GM19025 (cell line): Measurements from ENCODE around the gene GPR160.

Source experiments
- ATAC-seq: cut with Tn5 transposase; IDR thresholded peaks from one replicate; pipeline ENCODE4 v1.9.1; 2021; ENCODE audit warnings: mild to moderate bottlenecking, low read depth, moderate library complexity; ENCODE audit not compliant: unreplicated experiment

The GPR160 gene

GRCh38 chr3:170024581-170024980 is 13.2 kb upstream of the GPR160 start:
- no peak for ATAC-seq

GRCh38 chr3:170027233-170028102 is 10.3 kb upstream of the GPR160 start:
- ATAC-seq, result no peak

- no peak for ATAC-seq
Measured at GRCh38 chr3:170033489-170033888, 4.3 kb upstream of the GPR160 start.

GRCh38 chr3:170038434-170039110 is 777 bp downstream of the GPR160 start:
- no peak for ATAC-seq

- ATAC-seq, result no peak
Measured at GRCh38 chr3:170040418-170040817, 2.6 kb downstream of the GPR160 start.

GRCh38 chr3:170043506-170043905 is 5.7 kb downstream of the GPR160 start:
- no peak for ATAC-seq

GRCh38 chr3:170044271-170044670 is 6.5 kb downstream of the GPR160 start:
- ATAC-seq, result no peak

GRCh38 chr3:170044795-170045244 is 7.0 kb downstream of the GPR160 start:
- peak; percentile 67 for ATAC-seq

- ATAC-seq, result no peak
Measured at GRCh38 chr3:170046269-170047132, 8.7 kb downstream of the GPR160 start.

GRCh38 chr3:170047133-170047404 is 9.3 kb downstream of the GPR160 start:
- ATAC-seq, result no peak

- no peak for ATAC-seq
Measured at GRCh38 chr3:170049146-170050000, 11.6 kb downstream of the GPR160 start.

- no peak for ATAC-seq
Measured at GRCh38 chr3:170050753-170051152, 13.0 kb downstream of the GPR160 start.

GRCh38 chr3:170052398-170052797 is 14.6 kb downstream of the GPR160 start:
- no peak for ATAC-seq

- ATAC-seq, result no peak
Measured at GRCh38 chr3:170054204-170054603, 16.4 kb downstream of the GPR160 start.

GRCh38 chr3:170055209-170055608 is 17.4 kb downstream of the GPR160 start:
- ATAC-seq, result peak; percentile 56

GRCh38 chr3:170056710-170057454 is 19.1 kb downstream of the GPR160 start:
- peak; percentile 88 for ATAC-seq

- no peak for ATAC-seq
Measured at GRCh38 chr3:170057550-170057949, 19.8 kb downstream of the GPR160 start.

GRCh38 chr3:170058127-170058526 is 20.3 kb downstream of the GPR160 start:
- no peak for ATAC-seq

GRCh38 chr3:170059447-170059846 is 21.7 kb downstream of the GPR160 start:
- no peak for ATAC-seq
